ENCODE data around the gene EXOSC5.

EXOSC5 gene

GRCh38 chr19:41405776-41406175 lies 8.6 kb upstream of the EXOSC5 start:
- H3K4me3 ChIP-seq (replicated peaks; ENCODE audit: low read depth, low read length): no peak overlapping the region
- DNase-seq (ENCODE audit: low read depth): no peak
- TF ChIP-seq, protein P1, sequence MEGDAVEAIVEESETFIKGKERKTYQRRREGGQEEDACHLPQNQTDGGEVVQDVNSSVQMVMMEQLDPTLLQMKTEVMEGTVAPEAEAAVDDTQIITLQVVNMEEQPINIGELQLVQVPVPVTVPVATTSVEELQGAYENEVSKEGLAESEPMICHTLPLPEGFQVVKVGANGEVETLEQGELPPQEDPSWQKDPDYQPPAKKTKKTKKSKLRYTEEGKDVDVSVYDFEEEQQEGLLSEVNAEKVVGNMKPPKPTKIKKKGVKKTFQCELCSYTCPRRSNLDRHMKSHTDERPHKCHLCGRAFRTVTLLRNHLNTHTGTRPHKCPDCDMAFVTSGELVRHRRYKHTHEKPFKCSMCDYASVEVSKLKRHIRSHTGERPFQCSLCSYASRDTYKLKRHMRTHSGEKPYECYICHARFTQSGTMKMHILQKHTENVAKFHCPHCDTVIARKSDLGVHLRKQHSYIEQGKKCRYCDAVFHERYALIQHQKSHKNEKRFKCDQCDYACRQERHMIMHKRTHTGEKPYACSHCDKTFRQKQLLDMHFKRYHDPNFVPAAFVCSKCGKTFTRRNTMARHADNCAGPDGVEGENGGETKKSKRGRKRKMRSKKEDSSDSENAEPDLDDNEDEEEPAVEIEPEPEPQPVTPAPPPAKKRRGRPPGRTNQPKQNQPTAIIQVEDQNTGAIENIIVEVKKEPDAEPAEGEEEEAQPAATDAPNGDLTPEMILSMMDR (IDR thresholded peaks at IDR 0.05; ENCODE audit: low read length, missing control alignments): no peak

DNA sequence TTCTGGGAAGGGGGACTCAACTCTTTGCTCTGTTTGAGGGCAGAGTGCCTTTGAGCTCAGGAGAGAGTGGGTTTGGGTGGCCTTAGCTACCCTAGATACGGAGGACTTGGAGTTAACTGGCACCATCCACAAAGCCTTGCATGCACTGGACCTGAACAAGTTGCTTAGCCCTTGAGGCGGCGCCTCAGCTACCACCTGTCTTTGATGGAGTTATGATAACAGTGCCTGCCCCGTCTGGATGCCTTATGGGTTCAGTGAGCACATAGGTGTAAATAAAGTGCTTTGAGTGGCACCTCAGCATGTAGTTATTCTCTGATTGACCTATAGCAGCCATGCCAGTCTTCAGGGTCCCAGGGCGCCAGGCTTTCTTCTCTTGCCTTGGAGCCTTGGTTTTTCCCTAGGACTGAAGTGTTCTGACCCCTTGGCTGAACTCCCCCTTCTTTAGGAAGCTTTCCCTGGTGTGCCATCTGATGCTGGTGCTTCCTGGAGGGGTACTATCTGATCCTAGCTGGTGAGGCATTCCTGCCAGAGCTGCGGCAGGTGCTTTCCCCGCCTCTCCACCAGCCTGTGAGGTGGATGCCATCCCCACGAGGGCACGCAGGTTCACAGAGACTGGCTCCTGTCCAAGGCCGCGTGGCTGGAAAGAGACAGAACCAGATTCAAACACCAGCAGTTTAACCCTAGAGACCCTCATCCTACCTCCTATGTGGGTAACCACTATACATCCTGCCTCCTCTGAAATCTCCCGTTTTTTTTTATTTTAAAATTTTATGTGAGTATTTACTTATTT lies 6.2 kb upstream of the EXOSC5 start:
- TF ChIP-seq, protein P1 (IDR thresholded peaks at IDR 0.05; ENCODE audit: low read length, missing control alignments): no peak
- H3K4me3 ChIP-seq (replicated peaks; ENCODE audit: low read depth, low read length): no peak overlapping the region
- no peak for DNase-seq (ENCODE audit: low read depth)

- H3K4me3 ChIP-seq (replicated peaks; ENCODE audit: low read depth, low read length): no peak overlapping the region
- DNase-seq (ENCODE audit: low read depth): no peak
- TF ChIP-seq, protein P1 (IDR thresholded peaks at IDR 0.05; ENCODE audit: low read length, missing control alignments): no peak
Observed at GRCh38 chr19:41402010-41402409, 4.9 kb upstream of the EXOSC5 start.

- DNase-seq (ENCODE audit: low read depth): no peak
- TF ChIP-seq, protein P1 (IDR thresholded peaks at IDR 0.05; ENCODE audit: low read length, missing control alignments): no peak
- no peak overlapping the region for H3K4me3 ChIP-seq (replicated peaks; ENCODE audit: low read depth, low read length)
Observed at GRCh38 chr19:41401483-41401882, 4.3 kb upstream of the EXOSC5 start.

DNA sequence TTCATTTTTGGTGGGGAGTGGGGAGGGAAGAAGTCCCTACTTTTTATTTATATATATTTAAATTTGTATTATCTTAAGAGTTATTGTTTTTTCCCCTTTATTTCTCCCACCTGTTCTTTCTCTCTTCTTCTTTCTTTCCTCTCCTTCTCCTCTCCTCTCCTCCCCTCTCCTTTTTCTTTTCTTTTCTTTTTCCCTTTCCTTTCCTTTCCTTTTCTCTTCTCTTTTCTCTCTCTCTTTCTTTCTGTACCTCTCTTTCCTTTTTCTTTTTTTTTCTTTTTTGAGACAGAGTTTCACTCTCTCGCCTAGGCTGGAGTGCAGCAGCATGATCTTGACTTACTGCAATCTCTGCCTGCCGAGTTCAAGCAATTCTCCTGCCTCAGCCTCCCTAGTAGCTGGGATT lies 2.4 kb upstream of the EXOSC5 start:
- TF ChIP-seq, protein P1 (IDR thresholded peaks at IDR 0.05; ENCODE audit: low read length, missing control alignments): no peak
- H3K4me3 ChIP-seq (replicated peaks; ENCODE audit: low read depth, low read length): no peak overlapping the region

DNA sequence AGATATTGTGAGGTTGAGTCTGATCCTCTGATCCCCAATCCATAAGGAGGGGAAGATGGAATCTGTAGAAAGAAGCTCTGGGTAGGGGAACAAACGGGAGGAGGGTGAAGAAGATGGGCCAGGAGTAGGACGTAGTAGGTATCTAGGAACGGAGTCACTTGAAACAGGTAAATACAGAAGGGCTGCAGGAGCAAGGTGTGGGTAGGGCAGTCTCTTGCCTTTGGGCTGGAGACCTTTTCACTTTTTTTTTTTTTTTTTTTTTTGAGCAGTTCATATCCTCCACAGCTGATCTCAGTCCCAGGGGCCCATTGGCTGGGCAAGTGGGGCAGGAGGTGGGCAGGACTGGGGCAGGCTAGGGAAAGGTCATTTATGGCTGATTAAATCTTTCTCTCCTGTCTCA lies 1.9 kb upstream of the EXOSC5 start:
- TF ChIP-seq, protein P1 (IDR thresholded peaks at IDR 0.05; ENCODE audit: low read length, missing control alignments): no peak

More for the DNA sequence above, 2.4 kb upstream of the EXOSC5 start:
- no peak for DNase-seq (ENCODE audit: low read depth)

GRCh38 chr19:41398598-41398997 lies 1.4 kb upstream of the EXOSC5 start:
- DNase-seq (ENCODE audit: low read depth): no peak
- TF ChIP-seq, protein P1 (IDR thresholded peaks at IDR 0.05; ENCODE audit: low read length, missing control alignments): no peak
- H3K4me3 ChIP-seq (replicated peaks; ENCODE audit: low read depth, low read length): peak overlapping the region; percentile 74

More for the DNA sequence above, 1.9 kb upstream of the EXOSC5 start:
- DNase-seq (ENCODE audit: low read depth): no peak
- H3K4me3 ChIP-seq (replicated peaks; ENCODE audit: low read depth, low read length): no peak overlapping the region

Measured in fibroblast of pulmonary artery (primary cell).